IMR-90 (cell line): ENCODE results near the gene DIP2B. TPM values are rescaled to one million over a fixed set of nuclear protein-coding genes. Genes with fewer than 3 reads are reported as not detected.
"Not testable (repeated sequence)": the region's sequence is repeated elsewhere in the genome, so short reads cannot be mapped to it uniquely, and the experiment has no call there.

Source experiments
- ATAC-seq: fragments of 200-7000 bp; cut with Tn5 transposase; 2 replicates; pipeline ENCODE4 v1.9.1; 2020; ENCODE audit warnings: low read depth, mild to moderate bottlenecking, moderate library complexity
- BruUV-seq: library from RNA; stranded (reverse); fragments of 400-500 nt; replicated peaks from 2 replicates; lab custom pipeline; 2021; lab: Mats Ljungman, UMichigan
- CTCF ChIA-PET: fragments of 300-600 bp; formaldehyde crosslinking; extraction: SDS; loops from one replicate; lab custom pipeline; 2021; ENCODE audit warnings: antibody characterized with exemption; lab: Yijun Ruan, JAX
- POLR2A ChIA-PET: fragments of 300-600 bp; sonication (Branson Sonifier 250); formaldehyde crosslinking; loops from one replicate; lab custom pipeline; 2022; ENCODE audit warnings: antibody characterized with exemption; ENCODE audit not compliant: unreplicated experiment; lab: Charles Lee
- DNase-seq: peaks from one replicate; pipeline ENCODE4 v3.0.0; 2013
- H2AFZ ChIP-seq: replicated peaks from 2 replicates; pipeline ENCODE3; 2013; ENCODE audit warnings: low read length, mild to moderate bottlenecking; ENCODE audit not compliant: poor library complexity
- H2AK5ac ChIP-seq: 2 replicates; pipeline ENCODE4 v1.6.1; 2013; ENCODE audit warnings: low read depth, low read length, inconsistent platforms
- H2AK9ac ChIP-seq: replicated peaks from 2 replicates; pipeline ENCODE3; 2013; ENCODE audit warnings: mild to moderate bottlenecking, low read depth, low read length, moderate library complexity; ENCODE audit not compliant: poor library complexity
- H2BK120ac ChIP-seq: 2 replicates; pipeline ENCODE4 v1.6.1; 2013; ENCODE audit warnings: low read depth, low read length, inconsistent platforms
- H2BK15ac ChIP-seq: 3 replicates; pipeline ENCODE4 v1.6.1; 2013; ENCODE audit warnings: low read depth, low read length, inconsistent platforms
- H2BK20ac ChIP-seq: 2 replicates; pipeline ENCODE4 v1.6.1; 2013; ENCODE audit warnings: low read depth, mild to moderate bottlenecking, inconsistent platforms, low read length, moderate library complexity
- H2BK5ac ChIP-seq: 2 replicates; pipeline ENCODE4 v1.6.1; 2013; ENCODE audit warnings: mild to moderate bottlenecking, low read depth, low read length, inconsistent platforms; ENCODE audit not compliant: poor library complexity, severe bottlenecking
- H3K14ac ChIP-seq: replicated peaks from 2 replicates; pipeline ENCODE4 v1.6.1; 2013; ENCODE audit warnings: low read depth, low read length, inconsistent platforms
- H3K18ac ChIP-seq: 2 replicates; pipeline ENCODE4 v1.6.1; 2013; ENCODE audit warnings: low read depth, low read length, control low read depth
- H3K23ac ChIP-seq: 2 replicates; pipeline ENCODE4 v1.6.1; 2013; ENCODE audit warnings: low read depth, low read length, inconsistent platforms
- H3K27ac ChIP-seq: 2 replicates; pipeline ENCODE4 v1.5.1; 2013; ENCODE audit warnings: mild to moderate bottlenecking, control low read depth, low read length; ENCODE audit not compliant: insufficient read depth
- H3K27me3 ChIP-seq: 2 replicates; pipeline ENCODE4 v1.6.1; 2013; ENCODE audit warnings: low read length; ENCODE audit not compliant: control insufficient read depth, insufficient read depth
- H3K36me3 ChIP-seq: 2 replicates; pipeline ENCODE4 v1.6.1; 2013; ENCODE audit warnings: low read length, mixed read lengths; ENCODE audit not compliant: control insufficient read depth, insufficient read depth
- H3K4ac ChIP-seq: 2 replicates; pipeline ENCODE4 v1.6.1; 2013; ENCODE audit warnings: low read depth, low read length, inconsistent platforms
- H3K4me1 ChIP-seq: 2 replicates; pipeline ENCODE4 v1.6.1; 2013; ENCODE audit warnings: low read length, mixed read lengths; ENCODE audit not compliant: control insufficient read depth, insufficient read depth
- H3K4me2 ChIP-seq: 2 replicates; pipeline ENCODE4 v1.6.1; 2013; ENCODE audit warnings: low read depth, mild to moderate bottlenecking, control low read depth, low read length, moderate library complexity
- H3K4me3 ChIP-seq: 2 replicates; pipeline ENCODE4 v1.5.1; 2013; ENCODE audit warnings: low read depth, mild to moderate bottlenecking, control low read depth, low read length, moderate library complexity; ENCODE audit not compliant: insufficient read depth
- H3K56ac ChIP-seq: 2 replicates; pipeline ENCODE4 v1.6.1; 2013; ENCODE audit warnings: low read length, inconsistent platforms; ENCODE audit not compliant: insufficient read depth; ENCODE audit errors: extremely low read depth
- H3K79me1 ChIP-seq, 2 experiments: 2 replicates each; pipeline ENCODE4 v1.6.1; 2013; ENCODE audit warnings: low read length in 2 of 2, inconsistent platforms in 1 of 2, low read depth in 1 of 2
- H3K9ac ChIP-seq: 2 replicates; pipeline ENCODE4 v1.6.1; 2013; ENCODE audit warnings: low read depth, low read length, control low read depth
- H3K9me1 ChIP-seq: 2 replicates; pipeline ENCODE4 v1.6.1; 2013; ENCODE audit warnings: low read length, inconsistent platforms; ENCODE audit not compliant: insufficient read depth
- H3K9me3 ChIP-seq: 2 replicates; pipeline ENCODE4 v1.6.1; 2013; ENCODE audit warnings: low read length; ENCODE audit not compliant: control insufficient read depth, insufficient read depth
- H4K20me1 ChIP-seq: 2 replicates; pipeline ENCODE4 v1.6.1; 2013; ENCODE audit warnings: low read length, inconsistent platforms; ENCODE audit not compliant: insufficient read depth
- H4K5ac ChIP-seq: 2 replicates; pipeline ENCODE4 v1.6.1; 2013; ENCODE audit warnings: mild to moderate bottlenecking, low read depth, low read length, control low read depth
- H4K8ac ChIP-seq, 2 experiments: 2 replicates each; pipeline ENCODE4 v1.6.1; 2013; ENCODE audit warnings: low read depth in 2 of 2, low read length in 2 of 2, control low read depth in 1 of 2, inconsistent platforms in 1 of 2
- H4K91ac ChIP-seq: 2 replicates; pipeline ENCODE4 v1.6.1; 2013; ENCODE audit warnings: low read depth, low read length, inconsistent platforms; ENCODE audit not compliant: insufficient read depth
- WGBS, 2 experiments: methylation state at CpG; one replicate each; pipeline versions ENCODE4 v1.1.5 to v1.1.7; 2013; ENCODE audit warnings: missing lambda C conversion rate in 2 of 2; ENCODE audit not compliant: insufficient read length in 1 of 2; ENCODE audit errors: extremely low coverage in 2 of 2; 5-methylcytosine and 5-hydroxymethylcytosine counted together
- dilution Hi-C: fragments of 300-500 bp; cut with HindIII; formaldehyde crosslinking; loops from one replicate; pipeline ENCODE4 v1.14.3; 2018; ENCODE audit warnings: low sequenced_read_pairs; ENCODE audit not compliant: unreplicated experiment
- in situ Hi-C: fragments of 300-500 bp; cut with MboI; formaldehyde crosslinking; loops from 3 replicates; pipeline ENCODE4 v1.14.3; 2019; ENCODE audit warnings: low sequenced_read_pairs, inconsistent platforms, mixed read lengths
- intact Hi-C: fragments of 100-400 bp; cut with micrococcal nuclease; formaldehyde crosslinking; loops from 2 replicates; pipeline ENCODE4 v1.10.0; 2022
- polyA plus RNA-seq, 3 experiments: library from polyadenylated mRNA; depleted of rRNA; stranded (reverse); fragments of >200 nt; gene quantifications; 2 replicates each; pipeline ENCODE4 v1.2.3, GENCODE V29; 2012; ENCODE audit warnings: low replicate concordance in 1 of 3
- total RNA-seq: library from RNA; depleted of rRNA; stranded (reverse); fragments of >200 nt; gene quantifications from 2 replicates; pipeline ENCODE4 v1.2.3, GENCODE V29; 2012

The DIP2B gene
- total and polyA plus RNA-seq, 2 of the 4 experiments (the other 2 are of a cell fraction) = 7.7 to 12.9 TPM

GRCh38 chr12:50521781-50522180 is 17.0 kb downstream of the DIP2B start:
- H4K91ac ChIP-seq, ATAC-seq, H2BK15ac ChIP-seq, H2BK5ac ChIP-seq, H2AK9ac ChIP-seq, H4K8ac ChIP-seq, H2AK5ac ChIP-seq, H3K9me3 ChIP-seq, H3K4me2 ChIP-seq, H3K9ac ChIP-seq, H2BK120ac ChIP-seq, H3K27ac ChIP-seq, H3K56ac ChIP-seq, H3K9me1 ChIP-seq, BruUV-seq, H4K20me1 ChIP-seq, H2AFZ ChIP-seq, H3K27me3 ChIP-seq, H3K36me3 ChIP-seq, dilution Hi-C loops, H4K5ac ChIP-seq, H3K4me3 ChIP-seq, H3K18ac ChIP-seq, CTCF ChIA-PET, POLR2A ChIA-PET, H3K14ac ChIP-seq, DNase-seq, H3K4ac ChIP-seq, H3K23ac ChIP-seq, H2BK20ac ChIP-seq: not testable (repeated sequence)
- 100% methylated on average over 3 of the region's 4 CpGs; no CpG with 5 or more reads in 1 of the 2 experiments for WGBS, 2 experiments
- Histone ChIP-seq H3K4me1 (peaks cover 10% of the 10 kb centered on the region), H3K79me1 (peaks cover 46 to 64% of the 10 kb centered on the region in 2 experiments)
- intact Hi-C loops = loop anchor here (5.0 kb wide), 1 partner anchor 36 kb away; no protein-coding TSS in a partner anchor
- in situ Hi-C loops = loop anchor here (25.0 kb wide), 1 partner anchor 841 kb away; no protein-coding TSS in a partner anchor
